ENCODE measurements around the gene CASTOR1. TPM values are rescaled to one million over a fixed set of nuclear protein-coding genes. Genes with fewer than 3 reads are reported as not detected.

Gene CASTOR1
- total RNA-seq, 1 donor from 2014 or later, result 11.3 TPM

Other genes starting within 250 kb of the CASTOR1 start
- not detected in 2 replicates for gene HORMAD2, start 209.0 kb downstream of the CASTOR1 start, total RNA-seq
- 13.5 and 14.8 TPM in 2 replicates for gene LIF, start 42.7 kb downstream of the CASTOR1 start, total RNA-seq
- not detected in 2 replicates for gene OSM, start 22.7 kb downstream of the CASTOR1 start, total RNA-seq
- gene TBC1D10A, start 37.4 kb upstream of the CASTOR1 start, total RNA-seq, result 18.1 and 19.8 TPM in 2 replicates
- 39.8 and 50.2 TPM in 2 replicates for gene SF3A1, start 67.4 kb upstream of the CASTOR1 start, total RNA-seq
- gene CCDC157, start 67.5 kb upstream of the CASTOR1 start, total RNA-seq, result 2.6 and 3.4 TPM in 2 replicates
- 20.1 and 28.3 TPM in 2 replicates for gene RNF215, start 97.9 kb upstream of the CASTOR1 start, total RNA-seq
- gene SEC14L2, start 107.5 kb upstream of the CASTOR1 start, total RNA-seq, result 3.4 and 12.2 TPM in 2 replicates
- 10.6 and 16.3 TPM in 2 replicates for gene MTFP1, start 136.3 kb upstream of the CASTOR1 start, total RNA-seq
- not detected in 2 replicates for gene SEC14L3, start 182.5 kb upstream of the CASTOR1 start, total RNA-seq
- gene SEC14L4, start 216.2 kb upstream of the CASTOR1 start, total RNA-seq, result 0.10 TPM in 1 of 2 replicates, not detected in the other